SK-N-SH (cell line): ENCODE data around the gene SGPP1. TPM values are rescaled to one million over a fixed set of nuclear protein-coding genes. Genes with fewer than 3 reads are reported as not detected.

Experiments used
- CTCF ChIA-PET: fragments of 300-600, 350-600 bp; formaldehyde crosslinking; extraction: SDS; loops from one replicate; lab custom pipeline; 2021; lab: Yijun Ruan, JAX
- POLR2A ChIA-PET: fragments of 350-600 bp; sonication (Branson Sonifier 250); formaldehyde crosslinking; extraction: SDS; loops from one replicate; lab custom pipeline; 2020; ENCODE audit warnings: antibody characterized with exemption, inconsistent platforms; lab: Yijun Ruan, JAX
- DNase-seq: peaks from one replicate; pipeline ENCODE4 v3.0.0; 2012
- H2AFZ ChIP-seq: fragments of 200-600 bp; sonication (generic); 2 replicates; pipeline ENCODE4 v1.8.1; 2016; ENCODE audit warnings: antibody characterized with exemption, mild to moderate bottlenecking, low read depth
- H3F3A ChIP-seq: fragments of 200-600 bp; sonication (generic); replicated peaks from 2 replicates; pipeline ENCODE3; 2016; ENCODE audit warnings: antibody characterized with exemption, mild to moderate bottlenecking; ENCODE audit not compliant: insufficient read depth
- H3K27ac ChIP-seq, 2 experiments: fragments of 200-500 bp in 1 of 2; fragments of 200-600 bp in 1 of 2; sonication (Bioruptor generic) in 1 of 2; sonication (generic), shearing (Covaris generic) in 1 of 2; 2 replicates each; pipeline versions ENCODE4 v1.5.1 to v1.6.1; 2014 to 2016; ENCODE audit warnings: low read depth in 2 of 2, inconsistent platforms in 1 of 2, low read length in 1 of 2, mild to moderate bottlenecking in 1 of 2, mixed read lengths in 1 of 2
- H3K27me3 ChIP-seq: fragments of 200-600 bp; sonication (generic), shearing (Covaris generic); 2 replicates; pipeline ENCODE4 v1.6.1; 2016; ENCODE audit warnings: mixed run types; ENCODE audit not compliant: insufficient read depth
- H3K36me3 ChIP-seq, 2 experiments: fragments of 200-500 bp in 1 of 2; fragments of 200-600 bp in 1 of 2; sonication (Bioruptor generic) in 1 of 2; sonication (generic) in 1 of 2; replicated peaks in 1 of 2; 2 replicates each; pipeline versions ENCODE3 to v1.5.1; 2014 to 2016; ENCODE audit warnings: low read length in 1 of 2, mild to moderate bottlenecking in 1 of 2; ENCODE audit not compliant: insufficient read depth in 2 of 2, control insufficient read depth in 1 of 2
- H3K4me1 ChIP-seq, 2 experiments: fragments of 200-500 bp in 1 of 2; fragments of 200-600 bp in 1 of 2; sonication (Bioruptor generic) in 1 of 2; sonication (generic), shearing (Covaris generic) in 1 of 2; 2 replicates each; pipeline versions ENCODE4 v1.5.1 to v1.6.1; 2014 to 2016; ENCODE audit warnings: low read depth in 1 of 2, low read length in 1 of 2, mixed run types in 1 of 2; ENCODE audit not compliant: insufficient read depth in 2 of 2, control insufficient read depth in 1 of 2
- H3K4me2 ChIP-seq: fragments of 200-600 bp; sonication (generic), shearing (Covaris generic); 2 replicates; pipeline ENCODE4 v1.6.1; 2017; ENCODE audit warnings: mixed run types
- H3K4me3 ChIP-seq, 2 experiments: fragments of 200-500 bp in 1 of 2; fragments of 200-600 bp in 1 of 2; sonication (Bioruptor generic) in 1 of 2; sonication (generic), shearing (Covaris generic) in 1 of 2; 2 replicates each; pipeline versions ENCODE4 v1.5.1 to v1.8.1; 2014 to 2016; ENCODE audit warnings: low read depth in 2 of 2, inconsistent platforms in 1 of 2, low read length in 1 of 2, mild to moderate bottlenecking in 1 of 2, mixed read lengths in 1 of 2, moderate library complexity in 1 of 2
- H3K79me2 ChIP-seq: fragments of 200-600 bp; sonication (generic); 2 replicates; pipeline ENCODE4 v1.8.1; 2017; ENCODE audit warnings: mild to moderate bottlenecking; ENCODE audit not compliant: insufficient read depth
- H3K9ac ChIP-seq: fragments of 200-600 bp; sonication (generic); 2 replicates; pipeline ENCODE4 v1.6.1; 2017; ENCODE audit warnings: mixed run types
- H3K9me2 ChIP-seq: fragments of 200-600 bp; sonication (generic); 2 replicates; pipeline ENCODE4 v1.6.1; 2017; ENCODE audit warnings: mixed run types
- H3K9me3 ChIP-seq: fragments of 200-600 bp; sonication (generic); 2 replicates; pipeline ENCODE4 v1.6.1; 2017; ENCODE audit warnings: mixed run types, mild to moderate bottlenecking, moderate library complexity
- H4K20me1 ChIP-seq: fragments of 200-600 bp; sonication (generic); 2 replicates; pipeline ENCODE4 v1.6.1; 2017; ENCODE audit warnings: mild to moderate bottlenecking, mixed run types; ENCODE audit not compliant: insufficient read depth
- CTCF ChIP-seq: fragments of 200-600 bp; sonication (generic); IDR thresholded peaks from 2 replicates; pipeline ENCODE4 v1.6.1; 2017; ENCODE audit warnings: antibody characterized with exemption, mild to moderate bottlenecking, moderate library complexity
- ELF1 ChIP-seq: IDR thresholded peaks from 2 replicates; pipeline ENCODE4 v1.4.0; 2012
- EZH2phosphoT487 ChIP-seq: fragments of 200-600 bp; sonication (generic); IDR thresholded peaks from 2 replicates; pipeline ENCODE4 v1.6.1; 2017; ENCODE audit warnings: low read depth, mixed run types, mild to moderate bottlenecking, antibody characterized with exemption, moderate library complexity, borderline replicate concordance
- FOXJ3 ChIP-seq: sonication (generic); formaldehyde crosslinking; IDR thresholded peaks from 2 replicates; pipeline ENCODE4 v1.5.1; 2020; ENCODE audit warnings: mild to moderate bottlenecking, missing genetic modification reagents
- GABPA ChIP-seq: IDR thresholded peaks from 2 replicates; pipeline ENCODE4 v1.4.0; 2012; ENCODE audit warnings: low read depth, mild to moderate bottlenecking
- MXI1 ChIP-seq: IDR thresholded peaks from 2 replicates; pipeline ENCODE4 v1.6.1; 2012; ENCODE audit warnings: mild to moderate bottlenecking, low read depth, low read length, improper control_type of control experiment
- NFIC ChIP-seq: IDR thresholded peaks from 2 replicates; pipeline ENCODE4 v1.4.0; 2012; ENCODE audit warnings: borderline replicate concordance
- NRF1 ChIP-seq: IDR thresholded peaks from 2 replicates; pipeline ENCODE4 v1.6.1; 2012; ENCODE audit warnings: low read depth, mild to moderate bottlenecking, low read length
- PBX3 ChIP-seq: IDR thresholded peaks from 2 replicates; pipeline ENCODE4; 2012
- RAD21 ChIP-seq: IDR thresholded peaks from 2 replicates; pipeline ENCODE4 v1.6.1; 2012; ENCODE audit warnings: mild to moderate bottlenecking, low read length
- RCOR1 ChIP-seq: fragments of 150-350 bp; IDR thresholded peaks from 2 replicates; pipeline ENCODE4 v1.6.1; 2017; ENCODE audit warnings: antibody characterized with exemption, low read length
- REST ChIP-seq: IDR thresholded peaks from 2 replicates; pipeline ENCODE4 v1.6.1; 2012; ENCODE audit warnings: mild to moderate bottlenecking, low read depth, low read length, moderate library complexity
- RXRA ChIP-seq: IDR thresholded peaks from 2 replicates; pipeline ENCODE4 v1.4.0; 2012; ENCODE audit warnings: low read depth, mild to moderate bottlenecking, borderline replicate concordance
- SIN3A ChIP-seq: IDR thresholded peaks from 2 replicates; pipeline ENCODE4 v1.6.1; 2012; ENCODE audit warnings: low read depth, mild to moderate bottlenecking, low read length, moderate library complexity, borderline replicate concordance
- TAF1 ChIP-seq: IDR thresholded peaks from 2 replicates; pipeline ENCODE4 v1.6.1; 2012; ENCODE audit warnings: low read depth, mild to moderate bottlenecking, low read length, moderate library complexity, borderline replicate concordance
- YY1 ChIP-seq: IDR thresholded peaks from 2 replicates; pipeline ENCODE4 v1.4.0; 2012; ENCODE audit warnings: low read depth, mild to moderate bottlenecking
- WGBS: methylation state at CpG from one replicate; pipeline ENCODE4 v1.1.6; 2017; ENCODE audit warnings: low lambda C conversion rate; 5-methylcytosine and 5-hydroxymethylcytosine counted together
- polyA plus RNA-seq, 3 experiments: library from polyadenylated mRNA; depleted of rRNA; stranded (reverse); fragments of >200 nt; gene quantifications; 2 replicates each; pipeline ENCODE4 v1.2.3, GENCODE V29; 2012
- TF ChIP-seq, protein P1 (sequence below): fragments of 150-350 bp; IDR thresholded peaks from 2 replicates; pipeline ENCODE4 v1.6.1; 2017; ENCODE audit warnings: antibody characterized with exemption, low read length, low read depth, borderline replicate concordance
- TF ChIP-seq, protein P2 (sequence below): IDR thresholded peaks from 2 replicates; pipeline ENCODE4 v1.4.0; 2012; ENCODE audit warnings: low read depth

SGPP1 gene
- polyA plus RNA-seq, 1 of the 3 experiments (the other 2 are of a cell fraction): 8.4 TPM

DNA sequence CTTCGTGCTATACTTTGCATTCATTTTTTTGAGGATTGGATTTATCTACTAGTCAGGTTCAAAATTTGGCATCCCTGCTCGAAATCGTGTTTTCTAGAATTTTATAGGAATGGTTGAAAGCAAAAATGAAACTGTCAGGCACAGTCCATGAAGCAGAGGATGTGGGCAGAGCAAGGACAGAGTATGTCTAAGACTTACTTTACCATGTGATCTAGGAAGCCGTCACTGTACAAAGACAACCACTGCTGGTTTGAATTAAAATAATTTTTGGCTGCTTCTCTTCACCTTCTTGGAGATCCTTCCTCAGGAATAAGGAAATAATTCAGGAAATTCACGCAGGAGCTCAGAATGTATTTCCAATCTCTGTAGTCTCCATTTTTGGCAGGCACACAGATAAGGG is 31.6 kb upstream of the SGPP1 start:
- Histone ChIP-seq H3K4me1 (no peaks in the 10 kb centered on the region), H3F3A (no peaks in the 10 kb centered on the region), H3K27me3 (no peaks in the 10 kb centered on the region), H3K9ac (no peak overlapping the region), H2AFZ (peak overlapping the region; percentile 65; the same call in 1 of the 2 replicates), H3K9me2 (no peaks in the 10 kb centered on the region), H3K9me3 (no peaks in the 10 kb centered on the region), H3K4me3 (no peak overlapping the region), H3K4me2 (no peak overlapping the region), H4K20me1 (no peaks in the 10 kb centered on the region), H3K79me2 (no peaks in the 10 kb centered on the region), H3K27ac (no peak overlapping the region), H3K36me3 (no peaks in the 10 kb centered on the region)
- POLR2A ChIA-PET: no interaction called here
- 58% methylated on average over 5 of the region's 5 CpGs for WGBS
- TF ChIP-seq, protein P1, sequence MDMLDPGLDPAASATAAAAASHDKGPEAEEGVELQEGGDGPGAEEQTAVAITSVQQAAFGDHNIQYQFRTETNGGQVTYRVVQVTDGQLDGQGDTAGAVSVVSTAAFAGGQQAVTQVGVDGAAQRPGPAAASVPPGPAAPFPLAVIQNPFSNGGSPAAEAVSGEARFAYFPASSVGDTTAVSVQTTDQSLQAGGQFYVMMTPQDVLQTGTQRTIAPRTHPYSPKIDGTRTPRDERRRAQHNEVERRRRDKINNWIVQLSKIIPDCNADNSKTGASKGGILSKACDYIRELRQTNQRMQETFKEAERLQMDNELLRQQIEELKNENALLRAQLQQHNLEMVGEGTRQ: no peak
- TF ChIP-seq TAF1: no peak
- TF ChIP-seq RCOR1: no peak
- TF ChIP-seq RXRA: no peak
- no peak for TF ChIP-seq MXI1
- no peak for TF ChIP-seq NFIC
- TF ChIP-seq EZH2phosphoT487: no peak
- TF ChIP-seq YY1: no peak
- no peak for TF ChIP-seq ELF1
- no peak for TF ChIP-seq FOXJ3
- TF ChIP-seq, protein P2, sequence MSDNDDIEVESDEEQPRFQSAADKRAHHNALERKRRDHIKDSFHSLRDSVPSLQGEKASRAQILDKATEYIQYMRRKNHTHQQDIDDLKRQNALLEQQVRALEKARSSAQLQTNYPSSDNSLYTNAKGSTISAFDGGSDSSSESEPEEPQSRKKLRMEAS: no peak
- TF ChIP-seq PBX3: no peak
- no peak for TF ChIP-seq REST
- no peak for TF ChIP-seq NRF1
- TF ChIP-seq GABPA: no peak
- no peak for TF ChIP-seq SIN3A
- no peak for TF ChIP-seq CTCF
- no peak for TF ChIP-seq RAD21
- CTCF ChIA-PET: no interaction called here
- no peak for DNase-seq
